GM12892 (cell line): ENCODE results near the gene IL22RA1.

Source experiments
- DNase-seq: peaks from one replicate; pipeline ENCODE4 v3.0.0; 2011; ENCODE audit not compliant: insufficient read length
- FAIRE-seq: peaks from 2 replicates; lab custom pipeline; 2011; peaks lifted over from hg19 to GRCh38; lab: Jason Lieb, UNC
- POLR2A ChIP-seq: IDR thresholded peaks from 2 replicates; pipeline ENCODE4 v1.6.1; 2011; ENCODE audit warnings: low read depth, low read length, control low read depth
- POLR2AphosphoS5 ChIP-seq: IDR thresholded peaks from 2 replicates; pipeline ENCODE4 v1.6.1; 2011; ENCODE audit warnings: low read depth, low read length, control low read depth
- TAF1 ChIP-seq: IDR thresholded peaks from 2 replicates; pipeline ENCODE4 v1.6.1; 2011; ENCODE audit warnings: low read depth, mild to moderate bottlenecking, control low read depth, low read length, borderline replicate concordance

Gene IL22RA1

DNA sequence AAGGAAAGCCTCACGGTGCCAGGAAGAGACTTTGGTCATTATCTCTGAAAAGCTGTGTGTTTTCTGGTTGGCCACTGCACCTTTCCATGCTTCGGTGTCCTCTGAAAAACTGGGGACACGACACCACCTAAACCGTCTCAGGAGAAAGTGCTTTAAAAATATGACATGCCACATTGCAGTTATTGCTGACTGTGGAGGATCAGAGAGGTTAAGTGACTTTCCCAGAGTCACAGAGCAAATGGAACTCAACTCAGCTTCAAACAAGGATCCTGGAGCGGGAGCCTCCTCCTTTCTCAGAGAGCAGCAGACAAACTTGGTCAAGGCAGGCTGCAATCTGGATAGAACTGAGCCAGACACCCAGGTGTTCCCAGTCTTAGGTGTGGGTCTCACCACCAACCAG lies 44.8 kb downstream of the IL22RA1 start:
- no peak for DNase-seq
- no peak for TF ChIP-seq TAF1
- no peak for TF ChIP-seq POLR2AphosphoS5
- no peak for TF ChIP-seq POLR2A

DNA sequence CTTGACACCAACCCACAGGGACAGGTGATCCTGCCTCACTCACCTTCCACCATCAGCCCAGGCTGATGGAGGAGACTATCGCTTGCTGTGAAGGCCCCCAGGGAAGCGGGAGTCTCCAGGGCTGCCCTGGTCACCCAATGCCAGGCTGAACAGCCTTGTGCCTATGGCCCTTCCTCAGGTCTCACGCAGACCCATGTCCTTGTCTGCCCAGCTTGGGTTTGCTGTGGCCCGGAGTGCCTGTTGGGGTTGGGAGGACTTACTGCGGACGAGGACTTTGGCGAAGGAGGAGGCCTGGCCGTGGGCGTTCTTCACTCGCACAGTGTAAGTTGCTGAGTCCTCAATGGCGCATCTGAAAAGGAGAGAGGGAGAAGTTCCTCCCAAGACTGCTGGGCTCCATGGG lies 45.3 kb downstream of the IL22RA1 start:
- FAIRE-seq (no peak), DNase-seq (no peak)
- no peak for TF ChIP-seq TAF1

More for the DNA sequence above, 44.8 kb downstream of the IL22RA1 start:
- no peak for FAIRE-seq

DNA sequence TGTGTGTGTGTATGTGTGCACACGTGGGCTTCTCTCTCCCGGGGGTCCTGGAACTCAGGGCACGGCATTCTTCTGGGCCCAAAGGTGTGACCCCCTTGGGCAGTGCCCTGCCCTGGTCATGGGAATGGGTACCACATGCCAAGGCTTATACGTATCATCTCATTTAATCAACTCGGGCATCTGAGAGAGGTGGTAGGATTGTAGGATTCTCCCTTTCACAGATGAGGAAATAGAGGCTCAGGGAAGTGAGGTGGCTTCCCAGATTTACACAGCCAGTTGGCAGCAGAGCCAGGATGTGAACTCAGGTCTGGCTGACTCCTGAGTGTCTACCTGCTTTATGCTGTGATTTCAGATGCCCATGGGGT lies 46.2 kb downstream of the IL22RA1 start:
- FAIRE-seq (no peak), DNase-seq (no peak)
- TF ChIP-seq TAF1 (no peak), POLR2AphosphoS5 (no peak)

DNA sequence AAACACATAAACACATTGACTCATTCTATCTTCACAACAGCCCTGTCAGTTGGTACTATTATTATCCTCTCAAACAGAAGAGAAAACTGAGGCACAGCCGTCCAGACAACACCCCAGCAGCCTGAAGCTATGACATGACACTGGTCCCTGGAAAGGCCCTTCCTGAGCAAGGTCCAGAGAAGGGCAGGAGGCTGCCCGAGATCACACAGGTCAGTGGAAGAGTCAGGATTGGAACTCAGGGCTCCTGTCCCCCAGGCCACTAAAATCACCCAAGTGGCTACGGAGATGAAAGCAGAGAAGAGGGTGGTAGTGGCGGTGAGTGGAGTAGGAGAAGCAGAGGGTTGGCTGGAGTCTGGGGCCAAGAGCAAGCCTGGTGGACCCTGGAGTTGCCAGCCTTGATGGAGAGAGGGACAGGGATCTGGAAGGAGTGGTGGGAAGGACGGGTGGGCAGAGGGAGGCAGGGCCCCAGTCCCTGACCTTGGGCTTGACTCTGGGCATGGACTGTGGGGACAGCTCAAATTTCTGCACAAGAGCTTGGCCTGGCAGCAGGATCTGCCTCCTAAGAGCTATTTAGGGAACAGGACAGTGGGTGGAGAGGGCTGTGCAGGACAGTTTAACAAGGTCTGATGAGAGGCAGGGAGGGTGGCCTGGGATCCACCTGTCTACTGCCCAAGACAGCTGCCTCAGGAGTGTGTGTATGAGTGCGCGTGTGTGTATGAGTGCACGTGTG lies 46.8 kb downstream of the IL22RA1 start:
- FAIRE-seq (no peak), DNase-seq (no peak)
- TF ChIP-seq POLR2AphosphoS5 (no peak), POLR2A (no peak), TAF1 (no peak)

DNA sequence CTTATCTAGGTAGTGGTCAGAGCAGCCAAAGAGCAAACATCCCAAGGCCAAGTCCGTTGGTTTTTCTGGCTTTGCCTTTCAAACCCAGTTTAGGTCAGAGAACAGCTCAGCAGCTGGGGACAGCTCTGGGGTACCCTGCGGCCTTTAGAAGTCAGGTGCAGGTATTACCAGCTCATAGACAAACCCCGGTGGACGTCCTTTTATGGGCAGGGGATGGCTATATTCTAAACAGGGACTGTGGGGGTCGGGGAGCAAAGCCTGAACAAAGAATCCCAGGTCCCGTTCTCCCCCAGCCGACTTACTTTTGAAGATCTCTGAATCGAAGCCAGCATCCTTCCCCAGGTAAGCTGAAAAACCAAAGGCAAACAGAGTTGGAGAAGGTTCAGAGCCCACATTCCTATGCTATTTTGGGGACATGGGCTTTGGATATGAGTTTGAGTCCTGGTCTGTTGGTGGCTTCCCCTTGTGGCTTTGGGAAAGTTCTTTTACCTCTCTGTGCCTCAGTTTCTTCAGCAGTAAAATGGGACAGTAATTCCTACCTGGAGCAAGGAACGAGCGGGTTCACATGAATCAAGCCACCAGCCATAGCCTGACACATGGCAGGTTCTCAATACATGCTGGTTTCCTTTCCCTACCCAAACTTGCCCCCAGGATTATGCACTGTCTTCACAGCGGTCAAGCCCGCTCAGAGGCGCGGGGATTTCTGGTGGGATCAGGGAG lies 47.6 kb downstream of the IL22RA1 start:
- DNase-seq (no peak), FAIRE-seq (no peak)
- TF ChIP-seq POLR2A (no peak), TAF1 (no peak), POLR2AphosphoS5 (no peak)

DNA sequence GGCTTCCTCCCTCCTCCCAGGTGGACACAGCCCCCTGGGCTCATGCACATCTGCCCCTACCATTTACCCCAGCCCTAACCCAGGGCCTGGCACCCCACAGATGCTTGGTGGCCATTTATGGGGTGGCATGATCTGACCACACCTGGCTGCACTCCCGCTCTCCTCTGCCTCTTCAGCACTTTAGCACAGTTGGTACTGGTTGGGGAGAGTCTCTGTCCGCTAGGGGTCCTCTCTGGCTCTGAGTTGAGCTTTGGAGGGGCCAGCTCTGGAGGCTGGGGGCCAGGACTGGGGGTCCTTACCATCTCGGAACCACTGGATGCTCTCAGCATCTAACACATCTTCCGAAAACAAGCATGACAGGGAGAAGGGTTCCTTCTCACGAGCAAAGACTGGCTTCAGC lies 48.4 kb downstream of the IL22RA1 start:
- FAIRE-seq (no peak), DNase-seq (no peak)
- TF ChIP-seq POLR2AphosphoS5 (no peak), POLR2A (no peak), TAF1 (no peak)

DNA sequence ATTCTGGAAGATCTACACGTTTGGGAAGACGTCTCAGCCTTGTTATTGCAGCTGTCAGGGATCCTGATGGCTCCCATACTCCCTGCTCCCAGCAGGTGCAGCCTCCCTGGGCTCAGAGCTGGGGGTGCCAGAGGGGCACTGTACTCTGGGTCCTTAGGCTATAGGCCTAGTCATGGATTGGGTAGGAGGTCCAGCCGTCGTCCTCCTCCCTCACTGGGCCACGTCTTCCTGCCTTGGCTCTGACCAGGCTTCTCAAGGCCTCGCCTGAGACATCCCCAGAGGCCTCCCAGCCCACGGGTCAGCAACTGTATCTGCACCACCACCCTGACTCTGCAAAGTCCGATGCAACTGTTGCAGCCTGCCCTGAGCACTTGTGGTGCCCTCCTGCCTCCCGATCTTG lies 49.2 kb downstream of the IL22RA1 start:
- no peak for TF ChIP-seq POLR2A
- no peak for TF ChIP-seq TAF1
- TF ChIP-seq POLR2AphosphoS5 = no peak
- DNase-seq (no peak), FAIRE-seq (no peak)

DNA sequence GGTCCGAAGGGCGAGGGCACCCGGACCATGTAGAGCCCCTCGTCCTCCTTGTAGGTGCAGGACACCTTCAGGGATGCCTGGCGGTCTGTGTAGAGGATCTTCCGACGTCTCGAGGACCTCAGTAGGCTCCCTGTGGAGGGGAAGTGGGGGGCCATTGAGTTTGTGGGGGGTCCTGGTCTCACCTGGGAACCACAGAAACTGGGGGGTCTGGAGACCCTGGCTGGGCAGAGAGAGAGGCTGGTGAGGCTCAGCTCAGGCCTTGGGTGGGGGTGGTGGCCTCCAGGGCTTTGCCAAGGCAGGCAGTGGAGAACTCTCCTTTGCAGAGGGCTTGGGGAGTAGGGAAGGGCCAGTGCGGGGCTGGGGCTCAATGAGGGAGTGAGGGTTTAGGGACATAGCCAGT lies 50.0 kb downstream of the IL22RA1 start:
- TF ChIP-seq POLR2AphosphoS5 (no peak), POLR2A (no peak), TAF1 (no peak)
- no peak for DNase-seq
- FAIRE-seq = no peak

DNA sequence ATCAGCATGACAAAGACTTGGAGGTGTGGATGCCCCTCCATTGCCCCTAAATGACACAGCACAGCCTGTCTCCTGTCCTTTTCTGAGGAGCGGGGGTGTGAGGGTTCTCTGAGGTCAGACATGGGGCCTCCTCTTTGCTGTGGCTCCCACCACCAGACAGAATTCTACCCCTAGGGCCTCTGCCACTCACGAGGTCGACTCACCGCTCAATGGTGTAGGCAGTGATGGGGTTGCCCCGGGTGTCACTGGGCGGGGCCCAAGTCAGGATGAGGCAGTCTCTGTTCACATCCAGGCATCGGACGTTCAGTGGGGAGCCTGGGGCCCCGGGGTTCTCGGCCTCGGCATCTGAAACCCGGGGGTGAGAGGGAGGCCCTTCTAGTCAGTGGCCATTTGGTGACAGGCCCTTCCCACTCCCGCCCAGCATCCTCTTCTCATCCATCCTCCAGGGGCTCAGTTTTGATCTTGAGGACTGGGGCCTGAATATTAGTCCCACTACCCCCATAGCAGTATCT lies 50.9 kb downstream of the IL22RA1 start:
- TF ChIP-seq POLR2A (no peak), POLR2AphosphoS5 (no peak), TAF1 (no peak)
- DNase-seq (no peak), FAIRE-seq (no peak)

DNA sequence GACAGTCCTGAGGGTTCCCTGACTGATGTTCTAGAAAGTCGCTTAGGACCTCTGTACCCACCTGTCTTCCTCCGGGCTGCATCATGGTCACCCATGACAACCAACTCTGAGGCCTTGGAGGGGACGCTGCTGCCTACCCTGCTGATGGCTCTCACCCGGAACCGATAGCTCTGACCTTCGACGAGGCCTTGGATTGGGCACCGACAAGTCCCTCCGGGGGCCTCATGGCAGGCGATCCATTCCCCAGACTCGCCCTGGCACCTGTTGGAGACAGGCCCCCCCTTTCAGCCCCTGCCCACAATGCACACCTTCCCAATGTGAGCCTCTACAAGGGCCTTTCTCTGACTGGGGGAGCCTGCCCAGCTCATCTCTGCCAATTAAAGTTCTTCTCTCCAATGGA lies 52.2 kb downstream of the IL22RA1 start:
- TF ChIP-seq POLR2A = no peak
- TF ChIP-seq POLR2AphosphoS5 = no peak
- TF ChIP-seq TAF1 = no peak
- no peak for FAIRE-seq
- no peak for DNase-seq

DNA sequence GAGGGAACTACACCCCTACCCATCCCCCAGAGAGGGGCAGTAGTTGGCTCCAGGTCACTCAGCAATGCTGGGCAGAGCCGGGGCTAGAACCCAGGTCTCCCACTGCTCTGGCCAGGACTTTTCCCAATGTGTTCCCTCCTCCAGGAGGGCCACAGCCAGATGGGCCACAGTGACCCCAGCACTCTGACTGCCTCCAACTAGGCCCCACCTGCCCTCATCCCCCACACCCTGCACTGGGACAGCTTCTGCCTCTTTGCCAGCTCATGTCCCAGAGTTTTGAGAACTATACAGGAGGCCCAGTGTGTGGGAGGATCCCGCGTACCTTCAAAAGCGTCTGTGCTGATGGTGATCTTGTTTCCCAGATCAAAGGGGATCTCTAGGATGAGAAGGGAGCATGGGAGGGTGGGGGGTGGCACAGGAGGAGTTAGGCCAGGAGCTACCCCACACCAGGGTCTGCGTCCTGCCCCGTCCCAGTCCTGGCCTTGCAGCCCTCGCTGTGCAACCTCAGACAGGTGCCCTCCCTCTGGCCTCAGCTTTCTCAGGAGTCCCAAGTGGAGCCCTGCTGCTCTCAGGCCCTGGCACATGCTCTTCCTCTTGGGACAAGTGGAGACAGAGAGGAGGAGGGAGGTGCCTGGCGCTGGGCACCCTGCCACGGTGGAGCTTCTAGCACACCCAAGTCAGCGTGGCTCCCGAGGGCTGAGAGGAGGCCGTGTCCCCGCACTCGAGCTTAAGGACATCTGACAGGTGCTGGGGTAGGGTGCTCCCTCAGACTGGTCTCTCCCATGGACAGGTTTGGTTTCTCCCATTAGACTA lies 53.0 kb downstream of the IL22RA1 start:
- FAIRE-seq = no peak
- no peak for DNase-seq
- TF ChIP-seq POLR2A (no peak), POLR2AphosphoS5 (no peak), TAF1 (no peak)
